ENCODE results near the gene CEP112. TPM values are rescaled to one million over a fixed set of nuclear protein-coding genes. Genes with fewer than 3 reads are reported as not detected.

Gene CEP112
- total and polyA plus RNA-seq, 2 donors (not counting 3 experiments of a cell fraction or from before 2014, with no cell fraction given): 1.5 to 25.3 TPM

DNA sequence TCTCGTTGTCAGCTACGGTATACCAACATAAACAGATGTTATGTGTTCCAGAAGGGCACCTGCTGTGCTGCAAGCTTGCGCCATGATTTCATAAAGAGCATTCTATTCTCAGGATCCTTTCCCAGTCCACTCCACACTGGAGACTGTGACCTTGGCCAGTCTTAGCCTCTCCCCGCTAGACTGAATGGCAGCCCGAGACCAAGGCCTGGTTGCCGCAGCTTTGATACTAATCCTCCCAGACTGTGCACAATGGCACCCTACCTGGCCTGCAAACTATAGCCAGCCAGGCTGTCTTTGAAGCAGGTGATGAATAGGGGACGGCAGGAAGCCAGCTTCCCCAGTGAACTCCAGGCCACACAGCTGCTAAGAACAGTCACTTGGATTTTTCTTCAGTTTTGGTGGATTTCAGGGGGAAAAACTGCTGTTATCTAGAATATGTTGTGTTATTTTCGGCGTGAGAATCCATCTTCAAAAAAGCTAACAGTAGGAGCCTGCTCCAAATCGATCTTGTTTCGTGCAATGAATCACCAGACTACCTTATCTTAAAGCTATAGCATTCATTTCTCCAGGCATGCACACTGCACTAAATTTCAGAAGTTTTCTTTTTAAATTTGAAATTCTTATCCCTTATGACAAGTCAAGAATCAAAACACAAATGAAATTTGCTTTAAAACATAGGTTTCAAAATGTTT lies 289.0 kb downstream of the CEP112 start:
- no peak overlapping the region for H3K4me2 ChIP-seq (ENCODE audit: insufficient read depth, low read length)
- H2AFZ ChIP-seq (ENCODE audit: low read depth, low read length): no peak overlapping the region
- BruUV-seq (replicated peaks): no TSS peak
- no peak for FAIRE-seq
- POLR2A ChIA-PET: no interaction called here
- DNase-seq (ENCODE audit: low read depth, low spot score): no peak
- no peaks in the 10 kb centered on the region for H4K20me1 ChIP-seq (replicated peaks; ENCODE audit: control insufficient read depth, extremely low read depth, insufficient read depth, low read length)
- no peaks in the 10 kb centered on the region for H3K4me1 ChIP-seq (ENCODE audit: control insufficient read depth, extremely low read depth, insufficient read depth, low read length)
- H3K27me3 ChIP-seq (ENCODE audit: control insufficient read depth in 2 of 2, insufficient read depth in 2 of 2, low read length in 2 of 2): no peaks in the 10 kb centered on the region
- no peak overlapping the region for H3K9ac ChIP-seq (replicated peaks; ENCODE audit: extremely low read depth, insufficient read depth, low read length)
- no peak overlapping the region for H3K27ac ChIP-seq (ENCODE audit: insufficient read depth, low read depth, low read length)
- dilution Hi-C loops (cut with MboI; ENCODE audit: extremely low pct_ligation_motif_present, low sequenced_read_pairs): no loop called here
- intact Hi-C loops (cut with micrococcal nuclease): no loop called here
- H3K4me3 ChIP-seq (replicated peaks in 1 of 3; ENCODE audit: insufficient read depth in 1 of 3, low read depth in 1 of 3, low read length in 3 of 3): no peak overlapping the region
- no peaks in the 10 kb centered on the region for H3K79me2 ChIP-seq (ENCODE audit: control insufficient read depth, insufficient read depth, low read length)
- H3K36me3 ChIP-seq (ENCODE audit: control insufficient read depth in 2 of 2, extremely low read depth in 1 of 2, insufficient read depth in 2 of 2, low read length in 2 of 2): no peaks in the 10 kb centered on the region
- TF ChIP-seq POLR2AphosphoS5 (IDR thresholded peaks at IDR 0.05; ENCODE audit: insufficient read depth, low read depth, low read length) (no peak), GATA2 (IDR thresholded peaks at IDR 0.05; ENCODE audit: insufficient read depth, insufficient read length, low read depth, low read length) (no peak), MYC (IDR thresholded peaks at IDR 0.05; ENCODE audit: low read depth, low read length) (no peak), JUN (IDR thresholded peaks at IDR 0.05; ENCODE audit: borderline replicate concordance, insufficient read depth, insufficient read length, low read depth) (no peak), CTCF (IDR thresholded peaks at IDR 0.05; ENCODE audit: extremely low read depth in 1 of 2, insufficient read depth in 1 of 2, low read depth in 1 of 2, low read length in 2 of 2) (no peak)
- TF ChIP-seq, protein P1, sequence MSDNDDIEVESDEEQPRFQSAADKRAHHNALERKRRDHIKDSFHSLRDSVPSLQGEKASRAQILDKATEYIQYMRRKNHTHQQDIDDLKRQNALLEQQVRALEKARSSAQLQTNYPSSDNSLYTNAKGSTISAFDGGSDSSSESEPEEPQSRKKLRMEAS (IDR thresholded peaks at IDR 0.05; ENCODE audit: insufficient read depth, insufficient read length): no peak
- H3K9me3 ChIP-seq (replicated peaks; ENCODE audit: control insufficient read depth, insufficient read depth, low read length): no peaks in the 10 kb centered on the region
- no peaks in the 10 kb centered on the region for H3K9me1 ChIP-seq (replicated peaks; ENCODE audit: control insufficient read depth, extremely low read depth, insufficient read depth, low read length)
- CTCF ChIA-PET: interaction anchor here (1.3 kb wide), 1 partner anchor 16 kb away, joined by 3 read pairs; no protein-coding TSS in a partner anchor

Data from endothelial cell of umbilical vein (primary cell).